ENCODE data around the gene RAPGEF3.

RAPGEF3 gene

DNA sequence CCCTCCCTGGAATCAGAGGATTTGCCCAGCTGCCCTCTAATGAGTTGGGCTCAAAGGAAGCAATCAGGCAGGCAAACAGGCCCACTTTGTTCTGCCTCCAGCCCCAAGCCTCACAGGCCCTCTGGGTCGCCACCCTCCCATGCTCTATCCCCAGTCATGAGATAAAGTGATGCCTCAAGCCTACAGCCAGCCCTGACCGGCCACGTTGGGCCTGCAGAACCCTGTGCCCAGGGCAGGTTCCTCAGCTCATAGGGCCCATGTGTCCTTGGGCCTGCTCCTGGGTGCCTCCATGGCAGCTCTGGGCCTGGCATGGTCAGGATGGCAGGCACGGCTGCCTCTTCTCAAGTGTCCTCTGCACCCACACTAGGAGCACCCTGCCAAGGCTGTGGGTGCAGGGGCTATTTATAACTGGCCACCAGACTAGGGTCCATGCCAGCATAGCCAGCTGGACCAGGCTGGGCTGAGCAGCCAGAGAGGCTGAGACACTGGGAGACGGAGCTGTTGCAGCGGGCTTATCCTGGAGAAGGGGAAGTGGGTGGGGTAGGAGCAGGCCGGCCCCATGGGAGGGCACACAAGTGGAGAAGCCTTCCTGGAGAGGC is 40.8 kb upstream of the RAPGEF3 start:
- DNase-seq: no peak
- no peaks in the 10 kb centered on the region for H3K9me3 ChIP-seq (ENCODE audit: severe bottlenecking)
- H3K27ac ChIP-seq: no peak overlapping the region
- TF ChIP-seq, protein P1, sequence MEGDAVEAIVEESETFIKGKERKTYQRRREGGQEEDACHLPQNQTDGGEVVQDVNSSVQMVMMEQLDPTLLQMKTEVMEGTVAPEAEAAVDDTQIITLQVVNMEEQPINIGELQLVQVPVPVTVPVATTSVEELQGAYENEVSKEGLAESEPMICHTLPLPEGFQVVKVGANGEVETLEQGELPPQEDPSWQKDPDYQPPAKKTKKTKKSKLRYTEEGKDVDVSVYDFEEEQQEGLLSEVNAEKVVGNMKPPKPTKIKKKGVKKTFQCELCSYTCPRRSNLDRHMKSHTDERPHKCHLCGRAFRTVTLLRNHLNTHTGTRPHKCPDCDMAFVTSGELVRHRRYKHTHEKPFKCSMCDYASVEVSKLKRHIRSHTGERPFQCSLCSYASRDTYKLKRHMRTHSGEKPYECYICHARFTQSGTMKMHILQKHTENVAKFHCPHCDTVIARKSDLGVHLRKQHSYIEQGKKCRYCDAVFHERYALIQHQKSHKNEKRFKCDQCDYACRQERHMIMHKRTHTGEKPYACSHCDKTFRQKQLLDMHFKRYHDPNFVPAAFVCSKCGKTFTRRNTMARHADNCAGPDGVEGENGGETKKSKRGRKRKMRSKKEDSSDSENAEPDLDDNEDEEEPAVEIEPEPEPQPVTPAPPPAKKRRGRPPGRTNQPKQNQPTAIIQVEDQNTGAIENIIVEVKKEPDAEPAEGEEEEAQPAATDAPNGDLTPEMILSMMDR (IDR thresholded peaks at IDR 0.05; ENCODE audit: low read depth, low read length): no peak
- no peak overlapping the region for H3K4me3 ChIP-seq (ENCODE audit: low read depth, low read length)
- H3K36me3 ChIP-seq: no peaks in the 10 kb centered on the region; the same call in 1 of the 2 replicates
- H3K27me3 ChIP-seq (ENCODE audit: insufficient read depth, low read depth, severe bottlenecking): no peaks in the 10 kb centered on the region

DNA sequence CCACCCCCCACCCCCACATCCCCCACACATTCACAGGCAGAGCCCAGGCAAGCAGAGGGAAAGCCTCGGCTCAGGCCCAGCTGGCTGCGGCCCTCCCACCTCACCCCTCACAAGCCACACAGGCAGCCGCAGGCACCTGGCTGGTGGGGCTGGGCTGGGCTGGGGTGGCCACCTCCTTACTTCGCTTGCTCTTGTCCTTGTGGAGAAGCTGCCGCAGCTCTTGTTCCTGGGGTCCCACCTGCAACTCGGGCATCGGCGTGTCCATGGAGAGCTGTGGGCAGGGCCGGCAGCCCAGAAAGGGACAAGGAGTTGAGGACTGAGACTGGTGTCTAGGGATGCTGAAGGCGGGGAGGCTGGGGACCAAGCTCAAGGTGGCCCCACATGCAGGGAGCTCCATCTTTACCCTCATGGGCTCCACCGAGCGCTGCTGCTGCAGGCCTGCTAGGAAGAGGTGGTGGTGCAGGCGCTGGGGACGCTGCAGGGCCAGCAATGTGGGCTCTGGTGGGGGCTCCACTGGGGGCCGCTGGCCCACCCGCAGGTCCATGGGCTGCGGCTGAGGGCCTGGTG is 39.8 kb upstream of the RAPGEF3 start:
- Histone ChIP-seq H3K9me3 (ENCODE audit: severe bottlenecking) (no peaks in the 10 kb centered on the region), H3K27ac (no peak overlapping the region)
- TF ChIP-seq, protein P1 (IDR thresholded peaks at IDR 0.05; ENCODE audit: low read depth, low read length): no peak

DNA sequence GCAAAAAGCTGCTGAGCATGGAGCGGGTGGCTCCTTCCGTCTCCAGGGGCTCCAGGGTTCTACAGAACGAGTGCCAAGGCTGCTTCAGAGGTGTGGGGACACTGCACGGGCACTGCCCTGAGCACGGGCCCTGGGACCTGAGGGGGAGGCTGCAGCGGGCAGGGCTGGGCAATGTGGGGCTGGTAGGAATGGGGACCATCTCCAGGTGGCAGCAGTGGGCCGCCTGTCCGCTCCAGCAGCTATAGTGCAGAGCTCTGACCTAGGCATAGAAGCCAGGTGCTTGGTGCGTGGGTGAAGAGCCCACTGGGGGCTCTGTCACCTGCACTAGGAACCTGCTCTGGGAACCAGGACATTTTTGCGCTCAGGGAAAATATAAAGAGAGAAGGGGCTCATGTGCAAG is 38.8 kb upstream of the RAPGEF3 start:
- Histone ChIP-seq H3K4me3 (ENCODE audit: low read depth, low read length) (no peak overlapping the region), H3K36me3 (peaks cover 8% of the 10 kb centered on the region), H3K27ac (no peak overlapping the region), H3K27me3 (ENCODE audit: insufficient read depth, low read depth, severe bottlenecking) (no peaks in the 10 kb centered on the region), H3K9me3 (ENCODE audit: severe bottlenecking) (no peaks in the 10 kb centered on the region)
- DNase-seq: no peak
- TF ChIP-seq, protein P1 (IDR thresholded peaks at IDR 0.05; ENCODE audit: low read depth, low read length): peak; percentile 62

More for the DNA sequence above, 39.8 kb upstream of the RAPGEF3 start:
- DNase-seq: no peak
- peaks cover 5% of the 10 kb centered on the region for H3K36me3 ChIP-seq
- H3K4me3 ChIP-seq (ENCODE audit: low read depth, low read length): no peak overlapping the region
- H3K27me3 ChIP-seq (ENCODE audit: insufficient read depth, low read depth, severe bottlenecking): no peaks in the 10 kb centered on the region

DNA sequence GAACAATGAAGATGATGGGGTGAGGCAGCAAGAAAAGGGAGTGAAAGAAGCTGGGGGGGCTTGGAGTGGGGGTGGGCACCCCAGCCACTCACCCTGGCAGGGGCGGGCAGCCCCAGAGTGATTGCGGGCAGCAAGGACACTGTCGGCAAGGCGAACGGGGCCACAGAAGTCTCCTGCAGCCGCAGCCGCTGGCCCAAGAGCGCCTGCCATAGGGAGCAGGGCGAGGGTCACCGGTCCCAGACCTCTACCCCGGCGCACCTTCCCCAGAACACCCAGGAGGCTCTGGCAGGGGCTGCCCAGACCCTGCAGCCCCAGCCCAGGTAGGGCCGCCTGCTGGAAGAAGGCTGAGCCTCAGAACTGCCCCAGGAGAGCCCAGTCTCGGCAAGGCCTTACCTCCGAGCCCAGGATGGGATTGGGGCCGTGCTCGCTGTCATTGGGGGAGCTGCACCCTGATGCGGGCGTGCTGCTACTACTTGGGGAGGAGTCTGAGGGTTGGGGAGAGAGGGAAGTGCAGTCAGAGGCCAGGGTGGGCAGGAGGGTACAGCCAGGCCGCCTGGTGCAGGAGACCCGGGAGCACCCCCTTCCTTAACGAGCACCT is 37.2 kb upstream of the RAPGEF3 start:
- no peak for DNase-seq
- Histone ChIP-seq H3K27me3 (ENCODE audit: insufficient read depth, low read depth, severe bottlenecking) (no peaks in the 10 kb centered on the region), H3K9me3 (ENCODE audit: severe bottlenecking) (no peaks in the 10 kb centered on the region), H3K4me3 (ENCODE audit: low read depth, low read length) (no peak overlapping the region), H3K36me3 (peaks cover 11% of the 10 kb centered on the region), H3K27ac (no peak overlapping the region)
- TF ChIP-seq, protein P1 (IDR thresholded peaks at IDR 0.05; ENCODE audit: low read depth, low read length): no peak

DNA sequence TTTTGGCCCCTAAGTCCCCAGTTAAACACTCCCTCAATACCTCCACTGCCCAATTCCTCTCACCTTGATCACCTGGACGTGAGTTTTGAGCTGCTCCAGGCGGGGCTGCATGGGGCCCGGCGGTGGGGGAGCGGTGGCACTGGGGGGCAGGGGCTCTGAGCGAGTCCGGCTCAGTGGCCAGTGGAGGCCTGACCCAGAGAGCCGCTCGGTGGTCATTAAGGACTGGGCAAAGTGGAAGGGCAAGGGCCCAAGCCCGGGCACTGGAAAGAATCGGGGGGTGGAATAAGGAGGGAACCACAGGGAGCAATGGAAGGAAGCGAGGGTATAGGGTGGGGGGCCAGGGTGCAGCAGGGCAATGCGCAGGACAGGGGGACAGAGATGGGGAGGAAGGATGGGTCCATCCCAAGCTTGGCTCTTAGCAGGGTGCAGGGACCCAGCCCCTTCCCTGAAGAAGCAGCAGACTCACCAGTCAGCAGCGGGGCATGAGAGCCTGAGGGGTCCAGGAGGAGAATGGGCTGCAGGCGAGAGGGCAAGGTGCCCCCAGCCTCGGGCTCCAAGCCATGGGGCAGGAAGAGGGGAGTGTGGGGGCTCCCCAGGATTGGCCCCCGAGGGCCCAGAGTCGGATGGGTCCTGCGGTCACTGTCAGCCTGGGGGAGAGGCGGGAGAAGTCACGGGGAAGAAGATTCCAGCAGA is 36.6 kb upstream of the RAPGEF3 start:
- Histone ChIP-seq H3K4me3 (ENCODE audit: low read depth, low read length) (no peak overlapping the region), H3K27ac (no peak overlapping the region), H3K9me3 (ENCODE audit: severe bottlenecking) (no peaks in the 10 kb centered on the region), H3K27me3 (ENCODE audit: insufficient read depth, low read depth, severe bottlenecking) (no peaks in the 10 kb centered on the region), H3K36me3 (peaks cover 11% of the 10 kb centered on the region)
- DNase-seq: no peak
- TF ChIP-seq, protein P1 (IDR thresholded peaks at IDR 0.05; ENCODE audit: low read depth, low read length): no peak
